HG03460 (cell line): ENCODE results near the gene PACSIN1.

Experiments used
- ATAC-seq: cut with Tn5 transposase; IDR thresholded peaks from one replicate; pipeline ENCODE4 v1.9.1; 2021; ENCODE audit not compliant: unreplicated experiment

PACSIN1 gene

DNA sequence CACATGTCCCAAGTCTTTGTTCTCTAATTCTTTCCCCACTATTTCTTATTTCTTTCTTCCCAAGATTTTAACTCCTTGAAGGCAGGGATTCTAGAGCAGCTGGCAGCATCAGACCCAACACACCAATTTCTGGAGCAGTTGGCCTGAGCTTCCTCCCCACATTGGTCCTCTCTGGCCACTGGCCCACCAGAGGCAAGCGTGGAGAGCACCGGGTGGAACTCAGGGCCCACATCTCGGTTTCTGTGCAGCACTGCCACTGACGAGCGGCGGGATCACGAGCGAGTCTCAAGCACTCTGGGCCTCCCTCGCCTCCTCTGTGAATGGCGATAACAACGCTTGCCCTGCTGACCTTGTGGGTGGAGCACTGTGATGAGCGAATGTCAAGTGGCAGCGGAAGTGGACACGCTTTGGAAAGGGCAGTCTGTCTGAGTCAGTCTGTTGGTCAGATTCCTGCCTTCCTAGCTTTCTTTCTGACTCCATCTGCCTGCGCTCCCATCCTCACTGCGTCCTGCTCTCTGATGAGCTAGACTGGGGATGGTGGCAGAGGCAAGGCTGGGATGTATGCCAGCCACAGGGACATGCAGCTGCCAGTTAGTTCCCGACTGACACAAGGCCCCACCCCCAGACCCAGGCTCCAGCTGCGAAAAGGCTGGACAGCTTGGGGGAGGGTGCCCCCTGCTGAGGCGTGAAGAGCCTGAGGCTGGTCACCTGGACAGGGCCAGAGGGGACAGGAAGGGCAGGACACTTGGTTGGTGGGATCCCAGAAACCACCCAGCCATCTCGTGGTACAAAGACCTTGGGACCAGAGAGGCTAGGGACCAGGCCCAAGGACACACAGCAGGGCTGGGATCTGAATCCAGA, 94.7 kb downstream of the PACSIN1 start:
- no peak for ATAC-seq

DNA sequence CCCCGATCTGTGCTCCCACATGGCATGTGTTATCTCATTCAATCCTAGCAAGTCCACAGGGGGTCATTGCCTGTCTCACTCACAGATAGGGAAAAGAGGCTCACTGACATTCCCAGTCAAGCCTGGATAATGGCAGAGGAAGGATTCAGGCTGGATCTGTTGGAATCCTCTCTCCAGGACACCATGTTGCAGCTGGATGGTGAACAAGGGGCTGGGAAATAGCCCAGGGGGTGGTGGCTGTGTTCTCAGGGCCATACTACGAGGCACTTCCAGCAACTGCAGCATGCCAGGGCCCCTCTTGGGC, 95.3 kb downstream of the PACSIN1 start:
- ATAC-seq = no peak

DNA sequence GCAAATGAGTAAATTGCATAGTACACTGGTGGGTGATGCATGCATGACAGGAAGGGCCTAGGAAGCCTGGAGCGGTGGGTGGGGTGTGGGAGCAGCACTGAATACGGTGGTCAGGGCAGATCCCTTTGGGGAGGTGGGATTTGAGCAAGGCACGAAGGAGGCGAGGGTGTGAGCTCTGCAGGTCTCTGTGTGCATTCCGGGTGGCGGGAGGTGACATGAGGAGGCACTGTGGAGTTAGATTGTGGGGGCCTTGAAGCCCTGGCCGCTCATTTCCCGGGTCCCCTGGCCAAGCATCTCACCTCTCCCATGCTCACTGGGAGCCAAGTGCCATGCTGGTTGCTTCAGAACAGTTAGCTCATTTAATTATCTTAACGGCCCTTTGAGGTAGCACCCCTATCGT, 96.5 kb downstream of the PACSIN1 start:
- ATAC-seq = no peak

DNA sequence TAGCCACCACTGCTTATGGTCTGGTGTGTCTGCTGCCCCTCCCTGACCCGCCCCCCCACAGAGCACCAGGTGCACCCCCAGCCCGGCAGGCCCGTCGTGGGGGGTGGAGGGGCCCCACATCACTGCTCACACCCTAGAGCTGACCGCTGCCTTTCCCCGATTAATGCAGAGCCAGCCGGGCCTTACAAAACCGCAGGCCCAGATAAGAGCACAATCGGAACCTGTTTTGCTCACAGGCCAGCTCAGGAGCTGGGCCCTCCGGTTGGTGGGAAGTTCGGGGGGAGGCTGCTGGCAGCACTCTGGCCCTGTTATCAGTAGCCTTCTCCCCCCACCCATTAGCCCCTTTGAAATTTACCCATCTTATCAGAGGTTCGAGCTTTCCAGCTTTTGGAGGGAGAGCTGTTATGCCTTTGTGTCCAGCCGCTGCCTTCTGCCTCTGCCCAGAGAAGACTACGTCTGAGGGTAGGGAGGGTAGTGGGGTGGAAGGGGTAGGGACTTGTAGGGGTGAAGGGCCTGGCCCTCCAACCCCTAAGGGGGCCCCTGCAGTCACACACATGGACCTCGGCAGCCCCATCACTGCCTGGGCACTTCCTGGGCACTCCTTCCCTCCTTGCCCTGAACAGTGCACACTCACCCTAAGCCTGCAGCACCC, 97.1 kb downstream of the PACSIN1 start:
- no peak for ATAC-seq

DNA sequence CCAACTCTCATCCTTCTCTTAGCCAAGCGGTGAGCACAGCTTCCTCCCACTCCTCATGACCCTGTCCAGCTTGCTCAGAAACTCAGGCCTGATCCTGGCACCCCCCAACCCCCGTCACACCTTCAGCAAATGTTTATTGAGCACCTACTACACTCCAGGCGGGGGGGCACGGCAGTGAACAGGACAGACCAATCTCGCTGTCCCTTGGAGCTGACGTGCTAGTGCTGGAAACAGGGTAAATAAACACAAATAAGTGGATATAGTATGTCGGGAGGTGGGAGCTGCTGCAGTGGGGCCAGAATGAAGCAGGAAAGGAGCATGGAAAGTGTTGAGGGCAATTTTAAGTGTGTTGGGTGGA, 97.6 kb downstream of the PACSIN1 start:
- no peak for ATAC-seq

DNA sequence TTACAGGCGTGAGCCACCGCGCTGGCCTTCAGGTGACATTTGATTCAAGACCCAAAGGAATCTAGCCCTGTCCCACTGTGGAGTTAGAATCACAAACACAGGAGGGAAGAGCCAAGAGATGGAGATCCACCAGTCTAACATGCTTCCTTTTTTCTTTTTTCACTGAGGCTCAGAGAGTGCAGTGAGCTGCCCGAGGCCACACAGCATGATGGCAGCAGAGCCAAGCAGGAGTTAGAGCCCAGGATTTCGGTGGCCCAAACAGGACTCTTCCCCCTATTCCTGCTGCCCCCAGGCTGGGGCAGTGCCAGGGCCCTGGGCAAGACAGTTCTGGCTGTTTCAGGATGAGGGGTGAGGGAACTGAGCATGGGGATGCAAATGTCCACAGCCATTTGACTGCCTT, 98.3 kb downstream of the PACSIN1 start:
- ATAC-seq = no peak

DNA sequence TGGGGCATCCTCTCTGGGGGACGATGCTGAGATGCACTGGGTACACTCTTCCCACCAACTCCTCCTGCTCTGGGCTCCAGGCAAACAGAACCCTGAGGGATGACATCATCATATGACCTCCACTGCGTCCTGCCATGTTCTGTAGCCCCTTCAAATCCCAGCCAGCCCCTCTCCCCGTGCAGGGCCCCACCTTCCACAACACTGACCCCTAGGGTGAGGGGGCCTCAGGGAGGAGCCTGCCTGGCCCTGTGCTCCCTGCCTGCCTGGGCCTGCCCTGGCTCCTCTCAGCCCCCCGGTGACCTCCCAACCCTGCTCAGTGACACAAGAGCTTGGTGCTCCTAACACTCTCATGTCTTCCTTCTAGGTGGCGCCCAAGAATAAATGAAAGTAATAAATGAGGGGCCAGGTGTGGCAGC, 99.9 kb downstream of the PACSIN1 start:
- ATAC-seq = no peak

DNA sequence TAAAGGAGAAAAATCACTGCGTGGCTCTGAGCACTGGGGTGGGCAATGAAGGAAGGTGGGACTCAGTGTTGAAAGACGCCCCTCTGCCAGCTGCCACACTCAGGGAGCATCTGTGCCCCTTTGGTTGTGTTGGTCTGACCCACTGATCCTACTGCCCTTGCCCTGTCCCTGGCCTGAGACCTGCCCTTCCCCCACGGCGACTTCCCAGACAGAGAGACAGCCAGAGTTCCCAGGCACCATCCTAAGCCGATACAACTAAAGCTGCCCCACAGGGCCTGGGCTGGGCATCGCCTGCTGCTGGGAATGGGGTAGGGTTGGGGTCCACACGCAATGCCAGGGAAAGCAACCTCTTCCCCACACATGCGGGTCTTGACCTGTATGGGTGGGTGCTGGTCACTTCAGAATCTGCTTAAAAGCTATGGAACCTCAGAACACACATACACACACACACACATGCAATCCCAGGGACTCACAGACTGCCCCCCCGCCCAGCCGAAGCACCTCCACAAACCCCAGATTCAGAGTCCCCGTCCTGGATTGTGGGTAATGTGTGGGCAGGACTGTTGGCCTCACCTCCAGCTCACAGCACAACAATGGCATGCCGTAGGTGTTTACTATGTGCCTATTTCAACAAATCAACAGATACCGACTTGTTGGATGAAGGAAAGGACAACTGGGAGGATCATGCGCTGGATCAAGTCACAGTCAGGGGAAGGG, 101.1 kb downstream of the PACSIN1 start:
- no peak for ATAC-seq

DNA sequence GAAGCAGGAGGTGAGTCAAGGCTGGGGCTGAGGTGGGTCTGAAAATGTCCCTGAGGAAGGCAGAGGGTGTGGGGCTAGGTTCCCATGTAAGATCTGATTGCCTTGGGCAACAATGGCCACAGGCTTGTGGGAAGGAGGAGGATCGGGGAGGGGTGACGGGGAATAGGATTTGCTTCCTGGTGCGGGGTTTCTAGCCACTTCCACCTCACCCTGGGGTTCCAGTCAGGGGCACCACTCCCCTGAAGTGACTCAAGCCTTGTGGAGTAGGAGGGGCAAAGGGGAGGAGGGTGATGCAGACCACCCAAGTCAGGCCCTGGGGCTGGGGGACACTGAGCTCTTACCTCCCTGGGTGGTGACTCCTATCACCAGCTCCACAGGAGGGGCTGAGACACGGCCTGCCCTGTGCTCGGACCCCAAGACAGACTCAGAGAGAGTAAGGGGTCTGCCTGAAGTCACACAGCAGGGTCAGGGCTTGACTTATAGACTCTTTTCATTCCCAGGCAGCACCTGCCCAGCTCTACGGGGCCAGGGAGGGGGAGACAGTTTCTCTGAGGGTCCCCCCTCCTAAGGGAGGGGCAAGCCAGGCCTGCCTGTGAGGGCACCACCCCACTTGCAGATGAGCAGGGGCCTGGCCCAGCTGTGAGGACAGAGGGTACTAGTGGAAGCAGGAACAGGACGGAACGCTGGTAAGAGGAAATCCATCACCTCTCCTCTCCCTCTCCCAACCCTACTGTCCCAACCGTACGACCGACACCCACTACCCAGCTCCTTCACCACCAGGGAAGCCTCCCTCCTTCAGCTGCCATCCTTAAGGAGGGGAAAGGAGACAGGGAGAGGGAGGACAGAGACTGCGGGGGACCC, 102.7 kb downstream of the PACSIN1 start:
- ATAC-seq = no peak

DNA sequence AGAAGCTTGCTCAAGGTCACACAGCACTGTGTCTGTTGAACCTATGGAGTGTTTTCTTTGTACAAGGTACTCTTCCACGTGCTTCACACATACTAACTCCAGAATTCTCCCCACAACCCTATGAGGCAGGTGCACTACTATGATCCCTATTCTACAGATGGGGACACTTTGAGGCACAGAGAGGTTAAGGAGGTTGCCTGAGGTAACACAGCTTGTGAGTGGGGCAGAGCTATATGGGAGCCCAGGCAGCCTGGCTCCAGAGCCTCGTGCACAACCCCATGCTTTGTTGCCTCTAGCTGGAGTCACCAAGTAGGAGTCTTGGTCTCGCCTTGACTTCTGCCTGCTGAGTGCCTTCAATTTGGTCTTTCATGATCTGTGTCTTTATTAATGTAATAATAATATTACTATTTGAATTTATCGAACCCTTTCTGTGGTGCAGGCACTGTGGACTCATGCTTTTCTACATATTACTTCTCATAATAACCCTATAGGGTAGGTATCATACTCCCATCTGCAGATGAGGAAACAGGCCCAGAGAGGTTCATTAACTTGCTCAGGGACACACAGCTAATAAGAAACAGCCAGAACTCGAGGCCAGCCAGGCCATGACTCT, 103.6 kb downstream of the PACSIN1 start:
- no peak for ATAC-seq

DNA sequence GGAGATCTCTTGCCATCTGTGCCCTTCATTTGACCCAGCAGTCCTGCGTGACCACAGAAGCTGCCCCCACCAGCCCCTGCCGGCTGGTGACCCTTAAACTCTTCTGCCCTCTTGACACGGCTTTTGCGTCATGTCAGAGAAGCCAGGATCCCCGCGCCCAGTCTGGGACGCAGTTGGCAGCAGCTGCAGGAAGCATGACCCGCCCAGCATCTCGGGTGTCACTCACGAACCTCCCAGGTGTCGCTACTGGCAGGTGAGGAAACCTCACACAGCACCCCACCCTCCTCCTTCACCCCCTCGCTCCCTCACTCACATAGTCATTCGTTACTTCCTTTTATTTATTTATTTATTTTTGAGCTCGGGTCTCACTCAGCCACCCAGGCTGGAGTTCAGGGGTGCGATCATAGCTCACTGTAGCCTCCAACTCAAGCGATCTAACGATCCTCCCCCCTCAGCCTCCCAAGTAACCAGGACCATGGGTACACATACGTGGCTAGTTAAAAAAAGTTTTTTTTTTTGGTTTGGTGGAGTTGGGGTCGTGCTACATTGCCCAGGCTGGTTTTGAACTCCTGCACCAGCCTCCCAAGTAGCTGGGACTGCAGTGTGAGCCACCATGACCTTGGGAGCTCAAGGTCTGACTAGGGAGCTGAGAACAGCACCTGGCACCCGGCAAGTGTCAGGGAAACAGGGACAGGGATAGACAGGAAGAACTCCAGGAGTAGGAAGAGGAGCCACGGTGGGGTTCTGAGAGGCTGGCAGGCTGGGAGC, 104.4 kb downstream of the PACSIN1 start:
- no peak for ATAC-seq

DNA sequence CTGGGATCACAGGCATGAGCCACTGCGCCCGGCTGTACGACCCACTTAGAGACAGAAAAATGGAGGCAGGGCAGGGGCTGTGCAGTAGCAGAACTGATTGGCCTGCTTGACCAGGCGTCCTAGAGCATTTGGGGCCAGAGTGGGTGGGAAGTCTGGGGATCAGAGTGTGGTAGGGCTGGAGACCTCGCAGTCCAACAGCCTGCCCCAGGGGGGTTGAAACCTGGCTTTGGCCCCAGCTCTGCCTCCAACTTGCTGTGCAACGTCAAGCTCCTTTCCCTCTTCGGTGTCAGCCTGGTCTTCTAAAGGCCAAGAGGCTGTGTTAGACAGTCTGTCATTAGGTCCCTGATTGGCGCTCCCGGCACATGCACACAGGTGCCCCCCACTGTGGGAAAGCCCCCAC, 105.5 kb downstream of the PACSIN1 start:
- ATAC-seq = no peak

DNA sequence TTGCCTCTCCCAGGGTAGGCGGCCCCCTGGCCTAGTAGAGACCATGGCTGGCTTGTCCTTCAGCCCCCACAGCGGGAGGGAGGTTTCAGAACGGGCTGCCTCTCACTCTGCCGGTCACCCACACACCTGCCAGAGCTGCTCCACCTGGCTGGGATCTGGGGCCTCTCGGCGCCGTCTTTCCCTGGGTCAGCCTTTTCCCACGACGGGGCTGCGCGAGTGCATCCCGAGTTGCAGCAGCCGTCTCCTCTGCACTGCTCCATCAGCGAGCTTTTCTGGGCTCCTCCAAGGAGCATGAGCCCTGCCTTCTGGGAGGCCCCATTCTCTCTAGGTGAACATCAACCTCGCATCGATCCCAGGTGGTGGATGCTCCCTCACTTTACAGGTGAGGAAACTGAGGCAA, 106.1 kb downstream of the PACSIN1 start:
- no peak for ATAC-seq

DNA sequence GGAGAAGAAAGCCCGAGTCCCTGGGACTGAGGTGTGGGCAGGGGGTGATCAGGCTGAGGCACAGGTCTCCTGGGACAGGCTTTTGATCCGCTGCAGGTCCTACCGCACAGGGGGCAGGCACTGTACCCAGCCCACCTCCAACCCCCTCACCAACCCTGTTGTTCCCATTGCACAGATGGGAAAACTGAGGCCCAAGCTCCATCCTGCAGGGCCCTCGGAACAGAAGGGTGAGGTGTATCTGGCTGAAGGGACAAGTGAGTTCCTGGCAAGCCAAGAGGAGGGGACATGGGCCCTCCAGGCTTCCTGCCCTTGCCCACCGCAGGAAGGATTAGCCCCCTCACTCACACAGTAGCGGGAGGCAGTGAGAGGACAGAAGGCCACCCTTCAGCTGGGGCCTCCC, 106.7 kb downstream of the PACSIN1 start:
- no peak for ATAC-seq

DNA sequence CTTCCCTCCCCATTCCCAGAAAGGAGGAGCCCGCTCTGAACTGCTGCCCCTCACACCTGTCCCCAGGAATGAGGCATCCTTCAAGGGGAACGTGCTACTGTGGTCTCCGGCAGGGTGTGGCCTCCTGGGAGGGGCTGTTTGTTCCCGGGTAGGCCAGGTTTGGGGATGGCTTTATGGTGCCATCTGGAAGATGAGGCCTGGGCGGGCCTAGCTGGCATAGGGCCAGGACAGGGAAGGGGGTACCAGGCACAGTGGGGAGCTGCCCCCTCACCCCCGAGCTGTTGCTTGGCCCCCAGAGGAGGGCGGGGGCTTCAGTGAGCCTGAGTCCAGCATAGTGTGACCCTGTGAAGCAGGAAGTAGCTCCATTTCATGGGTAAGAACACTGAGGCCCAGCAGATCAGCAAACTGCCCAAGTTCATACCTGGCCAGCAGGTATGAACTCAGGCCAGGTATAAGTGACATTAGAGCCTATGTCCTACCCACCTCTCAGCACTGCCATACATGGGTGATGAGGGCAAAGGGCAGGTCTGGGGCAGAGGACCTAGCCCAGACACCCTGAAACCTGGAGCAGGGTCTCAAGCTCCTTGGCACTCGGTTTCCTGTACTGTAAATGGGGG, 107.8 kb downstream of the PACSIN1 start:
- no peak for ATAC-seq

DNA sequence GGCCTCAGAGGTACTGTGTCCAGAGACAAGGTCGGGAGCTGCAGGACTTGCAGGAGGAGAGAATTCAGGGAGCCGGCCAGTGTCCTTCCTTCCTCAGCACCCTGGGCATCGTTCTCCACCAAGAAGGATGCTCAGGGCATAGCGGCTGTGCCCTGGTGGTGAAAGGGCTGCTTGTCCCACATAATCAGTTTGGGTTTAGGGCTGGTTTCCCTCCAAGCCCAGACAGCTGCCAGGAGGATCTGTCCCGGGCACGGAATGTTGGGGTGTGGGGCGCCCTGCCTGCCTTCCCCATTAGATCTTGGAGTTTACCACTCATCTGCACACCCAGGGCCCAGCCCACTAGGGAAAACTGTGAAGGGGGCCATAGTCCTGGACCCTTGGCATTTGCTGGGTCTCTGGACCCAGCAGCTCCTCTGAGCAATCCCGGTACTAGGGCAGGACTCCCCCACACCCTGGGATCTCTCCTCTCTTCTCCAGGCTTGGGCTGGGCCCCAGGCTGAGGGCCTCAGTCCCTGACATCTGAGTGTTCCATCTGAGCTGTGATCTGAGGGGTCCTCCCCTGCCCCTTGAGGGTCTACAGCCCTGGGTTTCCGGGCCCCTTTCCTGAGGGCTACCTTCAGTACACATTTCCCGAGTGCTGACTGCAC, 108.9 kb downstream of the PACSIN1 start:
- ATAC-seq = no peak

DNA sequence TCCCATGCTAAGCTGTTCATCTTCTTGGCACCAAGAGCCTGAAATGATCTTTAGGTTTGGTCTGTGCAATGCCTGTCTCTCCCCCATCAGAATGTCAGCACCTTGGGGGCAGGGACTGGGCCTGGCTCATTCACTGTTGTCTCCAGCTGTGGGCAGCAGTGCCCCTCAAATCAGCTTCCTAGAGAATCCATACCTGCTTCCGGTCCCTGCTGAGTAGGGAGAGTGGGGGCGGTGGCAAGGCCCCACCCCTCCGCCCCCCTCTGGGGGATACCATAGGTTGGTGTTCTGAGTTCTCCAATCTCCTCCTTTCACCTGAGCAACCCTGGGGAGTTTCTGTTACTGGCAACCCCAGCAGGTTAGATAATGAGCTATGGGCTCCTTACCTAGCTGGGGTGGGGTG, 109.5 kb downstream of the PACSIN1 start:
- no peak for ATAC-seq

DNA sequence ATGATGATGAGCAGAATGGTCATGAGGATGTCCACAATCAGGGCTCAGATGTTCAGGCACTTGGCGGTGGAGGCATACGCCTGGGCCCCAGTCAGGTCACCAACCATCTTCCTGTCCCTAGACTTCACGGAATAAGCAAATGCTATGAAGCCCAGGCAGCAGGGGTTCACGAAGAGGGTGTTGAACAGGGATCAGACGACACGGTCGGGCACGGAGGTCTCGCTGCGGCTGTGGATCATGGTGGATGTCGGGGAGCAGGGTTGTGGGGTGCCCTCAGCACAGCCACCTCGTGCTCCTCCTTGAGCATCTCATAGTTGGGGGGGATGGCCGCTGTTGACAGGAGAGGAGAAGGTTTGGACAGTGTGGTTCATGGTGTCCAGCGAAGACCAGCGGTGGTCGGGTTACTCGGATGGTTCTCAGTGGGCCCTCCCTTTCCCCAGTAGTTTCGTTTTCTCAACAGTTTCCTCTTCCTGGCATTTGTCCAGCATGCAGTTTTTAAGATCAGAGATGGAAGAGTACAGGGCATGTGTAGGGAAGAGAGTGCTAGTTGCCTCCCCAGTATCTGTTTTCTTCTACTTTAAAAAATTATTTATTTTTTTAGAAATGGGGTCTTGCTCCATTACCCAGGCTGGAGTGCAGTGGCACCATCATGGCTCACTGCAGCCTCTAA, 110.5 kb downstream of the PACSIN1 start:
- no peak for ATAC-seq
